Esophagus squamous epithelium (tissue), 5 donors: ENCODE results near the gene ZRANB1. TPM values are rescaled to one million over a fixed set of nuclear protein-coding genes. Genes with fewer than 3 reads are reported as not detected.

ENCODE experiments used
- DNase-seq: peaks from one replicate; lab custom pipeline; 2025; lab: John Stamatoyannopoulos, UW
- H3K27ac ChIP-seq, 4 donors: fragments of 200-600 bp; sonication (generic); one replicate each; pipeline ENCODE4 v1.5.1; 2016 to 2019; ENCODE audit warnings: mild to moderate bottlenecking in 1 of 4
- H3K27me3 ChIP-seq, 4 donors: fragments of 200-600 bp; sonication (generic); 1 replicate in 3 of 4; 2 replicates in 1 of 4; pipeline versions ENCODE4 v1.5.1 to v1.6.0; 2017 to 2021; ENCODE audit warnings: antibody characterized with exemption in 1 of 4
- H3K36me3 ChIP-seq, 3 donors: fragments of 200-600 bp; sonication (generic); one replicate each; pipeline ENCODE4 v1.5.1; 2016 to 2019
- H3K4me1 ChIP-seq, 3 donors: fragments of 200-600 bp; sonication (generic); one replicate each; pipeline ENCODE4 v1.5.1; 2017 to 2019
- H3K4me3 ChIP-seq, 4 donors: fragments of 200-600 bp; sonication (generic); 1 replicate in 3 of 4; 2 replicates in 1 of 4; pipeline ENCODE4 v1.5.1; 2016 to 2019; ENCODE audit warnings: mild to moderate bottlenecking in 2 of 4, moderate library complexity in 1 of 4
- H3K9me3 ChIP-seq, 3 donors: fragments of 200-600 bp; sonication (generic); one replicate each; pipeline ENCODE4 v1.5.1; 2016 to 2019
- POLR2A ChIP-seq, 4 donors: fragments of 450-650 bp; IDR thresholded peaks; one replicate each; pipeline ENCODE4 v1.6.1; 2017; ENCODE audit warnings: antibody characterized with exemption in 4 of 4, mild to moderate bottlenecking in 4 of 4, moderate library complexity in 3 of 4
- WGBS, 2 donors: methylation state at CpG; one replicate each; pipeline ENCODE4 v1.1.5; 2018; 5-methylcytosine and 5-hydroxymethylcytosine counted together
- intact Hi-C: fragments of 100-400 bp; cut with DNase I; formaldehyde crosslinking; loops from one replicate; pipeline ENCODE4 v1.15.0; 2022
- small RNA-seq, 4 donors: library from RNA; depleted of rRNA; stranded (forward); fragments of <200 nt; gene quantifications; one replicate each; pipeline ENCODE3, GENCODE V24; 2016
- total RNA-seq, 4 donors: library from RNA; depleted of rRNA; stranded (reverse); fragments of >200 nt; gene quantifications; one replicate each; pipeline ENCODE4 v1.1.0, GENCODE V29; 2016
- TF ChIP-seq, protein P1 (sequence below), 6 experiments: fragments of 450-650 bp in 4 of 6; fragments of 200-600 bp in 2 of 6; sonication (generic) in 2 of 6; IDR thresholded peaks; one replicate each; pipeline ENCODE4 v1.5.1; 2016 to 2019; ENCODE audit warnings: antibody characterized with exemption in 6 of 6, mild to moderate bottlenecking in 4 of 6, moderate library complexity in 4 of 6
- donor health status: DM: yes; HTN: yes; CAD: no.

ZRANB1 gene
- total RNA-seq, 4 donors from 2014 or later: 11.7 to 25.2 (median 17.4) TPM

- 51 to 62% methylated on average over 8 of the region's 8 CpGs for WGBS, 2 donors
- Histone ChIP-seq H3K4me3 (no peak overlapping the region), H3K4me1 (peaks cover 18 to 67% (median 19%) of the 10 kb centered on the region in 3 donors), H3K27me3 (no peaks in the 10 kb centered on the region), H3K27ac (peak overlapping the region in 1 of 4 donors; percentile 33), H3K9me3 (no peaks in the 10 kb centered on the region), H3K36me3 (peaks cover 0 to 39% (median 0%) of the 10 kb centered on the region in 3 donors)
- no peak for DNase-seq
- TF ChIP-seq POLR2A (IDR thresholded peaks at IDR 0.05): no peak
- TF ChIP-seq, protein P1, sequence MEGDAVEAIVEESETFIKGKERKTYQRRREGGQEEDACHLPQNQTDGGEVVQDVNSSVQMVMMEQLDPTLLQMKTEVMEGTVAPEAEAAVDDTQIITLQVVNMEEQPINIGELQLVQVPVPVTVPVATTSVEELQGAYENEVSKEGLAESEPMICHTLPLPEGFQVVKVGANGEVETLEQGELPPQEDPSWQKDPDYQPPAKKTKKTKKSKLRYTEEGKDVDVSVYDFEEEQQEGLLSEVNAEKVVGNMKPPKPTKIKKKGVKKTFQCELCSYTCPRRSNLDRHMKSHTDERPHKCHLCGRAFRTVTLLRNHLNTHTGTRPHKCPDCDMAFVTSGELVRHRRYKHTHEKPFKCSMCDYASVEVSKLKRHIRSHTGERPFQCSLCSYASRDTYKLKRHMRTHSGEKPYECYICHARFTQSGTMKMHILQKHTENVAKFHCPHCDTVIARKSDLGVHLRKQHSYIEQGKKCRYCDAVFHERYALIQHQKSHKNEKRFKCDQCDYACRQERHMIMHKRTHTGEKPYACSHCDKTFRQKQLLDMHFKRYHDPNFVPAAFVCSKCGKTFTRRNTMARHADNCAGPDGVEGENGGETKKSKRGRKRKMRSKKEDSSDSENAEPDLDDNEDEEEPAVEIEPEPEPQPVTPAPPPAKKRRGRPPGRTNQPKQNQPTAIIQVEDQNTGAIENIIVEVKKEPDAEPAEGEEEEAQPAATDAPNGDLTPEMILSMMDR (IDR thresholded peaks at IDR 0.05): no peak
- intact Hi-C loops: no loop called here
These were observed 95.4 kb downstream of the ZRANB1 start for GRCh38 chr10:125037145-125037877.

Small RNAs within 50 kb of the gene (small RNA-seq; reads per million reads assigned to genes)
- 0 reads per million in 4 donors for gene MIR4296

Other genes starting within 250 kb of the ZRANB1 start
- 10 to 100 TPM; 27.4 to 54.2 (median 31.5) TPM for gene FAM53B, start 197.7 kb upstream of the ZRANB1 start, total RNA-seq
- gene EEF1AKMT2, start 150.2 kb upstream of the ZRANB1 start, total RNA-seq: 10 to 100 TPM in 2 of 4 donors, 1 to 10 TPM in 2; 8.3 to 17.5 (median 12.7) TPM
- gene ABRAXAS2, start 140.3 kb upstream of the ZRANB1 start, total RNA-seq: 10 to 100 TPM in 3 of 4 donors, 1 to 10 TPM in 1; 6.1 to 13.6 (median 11.5) TPM
- 10 to 100 TPM; 41.8 to 55.9 (median 47.1) TPM for gene CTBP2, start 218.4 kb downstream of the ZRANB1 start, total RNA-seq